Keratinocyte (primary cell): ENCODE results near the gene OSTF1.

ENCODE experiments used
- EZH2 ChIP-seq: IDR thresholded peaks from one replicate; pipeline ENCODE4 v1.6.1; 2012; ENCODE audit warnings: inconsistent platforms, mild to moderate bottlenecking, low read length, moderate library complexity
- TF ChIP-seq, protein P1 (sequence below), 3 experiments: IDR thresholded peaks in 1 of 3; conservative IDR thresholded peaks in 1 of 3; optimal IDR thresholded peaks in 1 of 3; 2 replicates in 2 of 3; 3 replicates in 1 of 3; pipeline versions ENCODE3 to v1.5.1; 2011; ENCODE audit warnings: low read length in 3 of 3, mild to moderate bottlenecking in 3 of 3, moderate library complexity in 2 of 3, control low read depth in 1 of 3, inconsistent platforms in 1 of 3; ENCODE audit not compliant: insufficient read depth in 2 of 3; ENCODE audit errors: extremely low read depth in 1 of 3

DNA sequence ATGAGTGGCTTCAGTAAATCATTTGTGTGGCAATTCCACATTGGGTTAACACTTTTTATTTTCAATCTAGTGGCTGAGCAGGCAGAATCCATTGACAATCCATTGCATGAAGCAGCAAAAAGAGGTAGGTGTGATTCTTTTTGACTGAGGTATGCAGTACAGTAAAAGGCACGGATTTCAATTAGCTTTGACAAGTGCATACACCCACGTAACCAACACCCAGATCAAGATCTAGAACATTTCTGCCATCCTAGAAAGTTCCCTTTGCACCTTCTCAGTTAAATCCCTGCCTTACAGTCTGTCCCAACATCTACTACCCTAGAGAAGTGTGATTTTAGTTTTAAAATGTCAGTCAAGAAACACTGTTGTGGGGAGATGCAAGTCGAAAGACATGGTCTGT is 43.4 kb downstream of the OSTF1 start:
- TF ChIP-seq, protein P1, sequence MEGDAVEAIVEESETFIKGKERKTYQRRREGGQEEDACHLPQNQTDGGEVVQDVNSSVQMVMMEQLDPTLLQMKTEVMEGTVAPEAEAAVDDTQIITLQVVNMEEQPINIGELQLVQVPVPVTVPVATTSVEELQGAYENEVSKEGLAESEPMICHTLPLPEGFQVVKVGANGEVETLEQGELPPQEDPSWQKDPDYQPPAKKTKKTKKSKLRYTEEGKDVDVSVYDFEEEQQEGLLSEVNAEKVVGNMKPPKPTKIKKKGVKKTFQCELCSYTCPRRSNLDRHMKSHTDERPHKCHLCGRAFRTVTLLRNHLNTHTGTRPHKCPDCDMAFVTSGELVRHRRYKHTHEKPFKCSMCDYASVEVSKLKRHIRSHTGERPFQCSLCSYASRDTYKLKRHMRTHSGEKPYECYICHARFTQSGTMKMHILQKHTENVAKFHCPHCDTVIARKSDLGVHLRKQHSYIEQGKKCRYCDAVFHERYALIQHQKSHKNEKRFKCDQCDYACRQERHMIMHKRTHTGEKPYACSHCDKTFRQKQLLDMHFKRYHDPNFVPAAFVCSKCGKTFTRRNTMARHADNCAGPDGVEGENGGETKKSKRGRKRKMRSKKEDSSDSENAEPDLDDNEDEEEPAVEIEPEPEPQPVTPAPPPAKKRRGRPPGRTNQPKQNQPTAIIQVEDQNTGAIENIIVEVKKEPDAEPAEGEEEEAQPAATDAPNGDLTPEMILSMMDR (optimal IDR thresholded peaks at IDR 0.05 in 1 of 3, IDR thresholded peaks at IDR 0.05 in 1 of 3, conservative IDR thresholded peaks at IDR 0.05 in 1 of 3; ENCODE audit: extremely low read depth in 1 of 3, insufficient read depth in 2 of 3, low read length in 3 of 3): no peak
- no peak for TF ChIP-seq EZH2
